Cortex of kidney (tissue), 1 donor: Measurements from ENCODE around the gene PARS2.

Source experiments
- DNase-seq: peaks from one replicate; lab custom pipeline; 2025; lab: John Stamatoyannopoulos, UW

Gene PARS2

GRCh38 chr1:54736685-54737084 lies 27.6 kb downstream of the PARS2 start:
- DNase-seq: no peak

GRCh38 chr1:54728027-54728426 lies 36.3 kb downstream of the PARS2 start:
- DNase-seq: no peak

GRCh38 chr1:54724771-54725170 lies 39.6 kb downstream of the PARS2 start:
- no peak for DNase-seq

GRCh38 chr1:54723985-54724384 lies 40.3 kb downstream of the PARS2 start:
- no peak for DNase-seq

GRCh38 chr1:54721719-54722118 lies 42.6 kb downstream of the PARS2 start:
- DNase-seq: no peak

GRCh38 chr1:54716299-54717047 lies 47.9 kb downstream of the PARS2 start:
- DNase-seq: no peak

- DNase-seq: no peak
Measured at GRCh38 chr1:54715493-54716298, 48.6 kb downstream of the PARS2 start, which contains the start of gene TTC4. TSS of gene TTC4 (plus strand) at chr1:54715861. CDS start at chr1:54715909, 48 bp downstream.

- no peak for DNase-seq
Measured at GRCh38 chr1:54714881-54715492, 49.3 kb downstream of the PARS2 start.

- no peak for DNase-seq
Measured at GRCh38 chr1:54711536-54711935, 52.8 kb downstream of the PARS2 start.

GRCh38 chr1:54710841-54711240 lies 53.5 kb downstream of the PARS2 start:
- DNase-seq: no peak

- no peak for DNase-seq
Measured at GRCh38 chr1:54710434-54710833, 53.9 kb downstream of the PARS2 start.

GRCh38 chr1:54709547-54710292 lies 54.6 kb downstream of the PARS2 start:
- no peak for DNase-seq

- no peak for DNase-seq
Measured at GRCh38 chr1:54708385-54708784, 55.9 kb downstream of the PARS2 start.
